Measurements from ENCODE around the gene PLSCR1. TPM values are rescaled to one million over a fixed set of nuclear protein-coding genes. Genes with fewer than 3 reads are reported as not detected.

PLSCR1 gene, protein sequence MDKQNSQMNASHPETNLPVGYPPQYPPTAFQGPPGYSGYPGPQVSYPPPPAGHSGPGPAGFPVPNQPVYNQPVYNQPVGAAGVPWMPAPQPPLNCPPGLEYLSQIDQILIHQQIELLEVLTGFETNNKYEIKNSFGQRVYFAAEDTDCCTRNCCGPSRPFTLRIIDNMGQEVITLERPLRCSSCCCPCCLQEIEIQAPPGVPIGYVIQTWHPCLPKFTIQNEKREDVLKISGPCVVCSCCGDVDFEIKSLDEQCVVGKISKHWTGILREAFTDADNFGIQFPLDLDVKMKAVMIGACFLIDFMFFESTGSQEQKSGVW
- total RNA-seq (100 to 1,000 TPM; 149 to 193 TPM), polyA plus RNA-seq (10 to 100 TPM; 52.3 to 68.5 TPM)
- long read RNA-seq, donor 1, transcript PLSCR1-214 (8 exons, 1,443 nt) = minor isoform, 5 of 249 reads
- long read RNA-seq, donor 1, transcript PLSCR1-202 (8 exons, 996 nt) = minor isoform, 34 of 249 reads
- long read RNA-seq, donor 1, transcript PLSCR1-201 (9 exons, 2,233 nt) = major isoform, 159 of 249 reads
- long read RNA-seq, donor 1, partial matches to known transcripts = 22 of 249 reads
- long read RNA-seq, donor 1, other reads (novel, unspliced or antisense) = 25 of 249 reads
- long read RNA-seq, donor 2, transcript PLSCR1-201 (9 exons, 2,233 nt) = major isoform, 30 of 58 reads
- long read RNA-seq, donor 2, transcript PLSCR1-202 (8 exons, 996 nt) = minor isoform, 9 of 58 reads
- long read RNA-seq, donor 2, partial matches to known transcripts = 7 of 58 reads
- long read RNA-seq, donor 2, other reads (novel, unspliced or antisense) = 11 of 58 reads

DNA sequence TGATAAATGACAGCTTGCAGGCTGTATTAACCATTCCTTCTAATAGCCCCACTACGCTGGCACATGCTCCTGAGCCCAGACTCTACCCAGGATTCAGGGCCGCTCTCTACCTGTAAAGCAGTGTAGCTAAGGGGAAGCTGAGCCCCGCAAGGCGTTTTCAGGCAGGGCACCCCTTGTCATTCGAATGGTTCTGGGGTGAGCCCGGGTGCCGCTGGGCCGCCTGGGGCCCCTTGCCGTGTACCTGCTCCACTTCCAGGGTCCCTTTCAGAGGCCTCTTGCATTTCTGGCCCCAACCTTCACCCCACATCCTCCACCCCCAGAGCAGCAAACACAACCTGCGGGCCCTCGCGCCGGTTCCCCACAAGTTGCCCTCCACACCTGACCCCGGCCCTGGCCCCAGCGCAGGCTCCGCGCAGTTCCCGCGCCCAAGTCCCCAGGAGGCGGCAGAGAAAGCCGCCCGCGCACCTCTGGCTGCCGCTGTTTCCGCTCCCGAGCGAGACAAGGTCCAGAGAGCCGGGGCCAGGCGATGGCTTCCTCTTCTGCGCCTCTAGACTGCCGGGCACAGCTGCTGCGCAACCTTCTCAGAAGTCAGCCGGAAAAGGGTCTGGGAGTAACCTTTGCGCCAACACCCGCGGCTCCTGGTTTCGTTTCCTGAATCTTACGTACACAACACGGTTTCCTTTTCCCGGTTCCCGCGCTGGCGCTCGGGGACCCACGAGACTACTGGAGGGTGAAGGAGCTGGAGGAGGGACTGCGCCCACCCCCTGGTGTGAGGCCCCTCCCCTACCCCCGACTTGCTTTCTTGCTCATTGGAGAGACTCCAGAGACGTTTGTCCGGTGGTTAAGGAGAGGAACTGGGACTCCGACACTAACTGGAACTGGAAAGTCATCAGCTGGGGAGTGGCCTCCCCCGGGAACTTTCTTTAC, at the start of gene PLSCR1:
TSS of gene PLSCR1 (minus strand) at position 606 of the 927 bp plus-strand sequence. CDS start 8,055 bp downstream, outside the sequence.
- ATAC-seq (ENCODE audit: low FRiP score) (peak; percentile 94), DNase-seq (peak; percentile 97 to 98)
- Histone ChIP-seq H3K4me1 (ENCODE audit: control insufficient read depth in 1 of 2, insufficient read depth in 2 of 2, low read length in 2 of 2) (no peaks in the 10 kb centered on the region), H3K9me3 (ENCODE audit: control insufficient read depth, low read length) (no peaks in the 10 kb centered on the region), H3K27me3 (ENCODE audit: control insufficient read depth in 1 of 2, insufficient read depth in 2 of 2, low read length in 1 of 2) (no peaks in the 10 kb centered on the region), H3K36me3 (ENCODE audit: control insufficient read depth in 1 of 2, insufficient read depth in 2 of 2, low read length in 1 of 2) (no peaks in the 10 kb centered on the region), H3K27ac (ENCODE audit: low read depth in 1 of 2, low read length in 2 of 2) (peak within 1 kb of the TSS; percentile 72 to 76), H3K4me3 (ENCODE audit: low read length in 2 of 2) (peak within 1 kb of the TSS; percentile 61)
- intact Hi-C loops (cut with DNase I) = no loop called here
- WGBS, 2 donors = 1% methylated on average over 48 to 51 of the region's 51 CpGs

DNA sequence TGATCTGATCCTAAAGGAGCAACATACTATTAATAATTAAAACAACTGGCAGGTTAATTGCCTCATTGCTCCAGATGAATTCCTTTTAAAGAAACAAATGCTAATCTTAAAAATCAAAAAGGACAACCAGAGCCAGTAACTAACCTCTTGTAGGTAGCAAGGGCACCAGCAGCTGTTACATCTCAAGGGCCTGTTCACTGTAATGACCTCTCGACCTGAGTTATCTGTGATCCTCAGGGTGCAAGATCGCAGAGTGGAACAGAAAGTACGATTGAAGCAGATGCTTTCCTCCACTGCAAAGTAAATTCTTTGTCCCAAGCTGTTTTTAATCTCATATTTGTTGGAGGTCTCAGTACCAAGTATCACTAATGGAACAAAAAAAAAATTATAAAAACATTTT, 49.4 kb upstream of the PLSCR1 start:
- H3K27me3 ChIP-seq (ENCODE audit: control insufficient read depth in 1 of 2, insufficient read depth in 2 of 2, low read length in 1 of 2) = no peaks in the 10 kb centered on the region
- no peak overlapping the region for H3K27ac ChIP-seq (ENCODE audit: low read depth in 1 of 2, low read length in 2 of 2)
- H3K4me3 ChIP-seq (ENCODE audit: low read length in 2 of 2) = no peak overlapping the region
- H3K36me3 ChIP-seq (ENCODE audit: control insufficient read depth in 1 of 2, insufficient read depth in 2 of 2, low read length in 1 of 2) = no peaks in the 10 kb centered on the region
- WGBS, 2 donors = 79 to 83% methylated on average over 3 of the region's 3 CpGs
- intact Hi-C loops (cut with DNase I) = no loop called here
- ATAC-seq (ENCODE audit: low FRiP score) (no peak), DNase-seq (no peak)
- H3K9me3 ChIP-seq (ENCODE audit: control insufficient read depth, low read length) = no peaks in the 10 kb centered on the region
- H3K4me1 ChIP-seq (ENCODE audit: control insufficient read depth in 1 of 2, insufficient read depth in 2 of 2, low read length in 2 of 2) = no peaks in the 10 kb centered on the region

DNA sequence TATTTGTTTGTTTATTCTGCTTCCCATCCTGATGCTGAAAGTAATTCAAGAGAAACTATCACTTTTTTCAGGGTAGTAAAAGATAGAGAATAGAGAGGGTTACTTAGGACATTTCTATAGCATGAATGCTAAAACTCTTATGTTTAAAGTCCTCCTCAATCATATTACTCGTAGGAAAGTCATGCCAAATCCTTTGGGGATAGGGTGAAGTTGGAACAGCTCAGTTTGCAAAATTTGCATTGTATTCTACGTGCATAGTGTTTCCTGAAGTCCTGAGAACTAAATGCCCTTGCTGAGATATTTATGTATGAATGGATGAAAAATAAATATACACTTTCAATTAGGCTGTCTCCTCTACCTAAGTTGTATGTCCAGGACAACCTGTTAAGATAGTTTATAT, 46.1 kb upstream of the PLSCR1 start:
- Histone ChIP-seq H3K4me1 (ENCODE audit: control insufficient read depth in 1 of 2, insufficient read depth in 2 of 2, low read length in 2 of 2) (no peaks in the 10 kb centered on the region), H3K9me3 (ENCODE audit: control insufficient read depth, low read length) (no peaks in the 10 kb centered on the region), H3K27me3 (ENCODE audit: control insufficient read depth in 1 of 2, insufficient read depth in 2 of 2, low read length in 1 of 2) (no peaks in the 10 kb centered on the region), H3K27ac (ENCODE audit: low read depth in 1 of 2, low read length in 2 of 2) (no peak overlapping the region), H3K36me3 (ENCODE audit: control insufficient read depth in 1 of 2, insufficient read depth in 2 of 2, low read length in 1 of 2) (no peaks in the 10 kb centered on the region), H3K4me3 (ENCODE audit: low read length in 2 of 2) (no peak overlapping the region)
- WGBS, 2 donors = 49% methylated on average over 2 of the region's 2 CpGs
- DNase-seq (no peak), ATAC-seq (ENCODE audit: low FRiP score) (no peak)
- intact Hi-C loops (cut with DNase I) = no loop called here

DNA sequence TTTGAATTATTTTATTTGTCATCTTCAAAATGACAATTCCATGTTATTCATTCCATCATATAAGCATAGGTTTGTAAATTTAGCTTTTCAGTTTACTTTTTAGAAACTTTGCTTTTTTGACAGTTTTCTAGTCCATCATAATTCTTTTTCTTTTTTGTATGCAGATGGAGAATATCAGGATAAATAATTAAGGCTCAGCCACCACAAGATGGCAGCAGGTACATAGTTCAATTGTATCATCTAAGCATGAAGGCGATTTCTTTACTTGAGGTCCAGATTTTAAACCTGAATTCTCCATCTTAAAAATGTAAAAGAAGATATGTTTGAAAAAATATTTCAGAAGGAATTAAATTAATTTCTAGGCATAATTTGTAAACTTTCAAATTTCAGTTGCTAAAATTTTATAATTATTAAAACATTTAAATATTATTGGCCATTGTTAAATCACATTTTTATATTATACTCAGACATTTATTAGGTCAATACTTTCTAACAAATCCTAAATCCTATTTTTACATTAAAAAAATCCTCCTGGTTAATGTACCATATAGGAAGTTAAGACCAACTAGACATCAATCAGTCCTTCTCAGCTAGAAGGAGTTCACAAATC, 45.6 kb upstream of the PLSCR1 start:
- Histone ChIP-seq H3K9me3 (ENCODE audit: control insufficient read depth, low read length) (no peaks in the 10 kb centered on the region), H3K27me3 (ENCODE audit: control insufficient read depth in 1 of 2, insufficient read depth in 2 of 2, low read length in 1 of 2) (no peaks in the 10 kb centered on the region), H3K4me3 (ENCODE audit: low read length in 2 of 2) (no peak overlapping the region), H3K27ac (ENCODE audit: low read depth in 1 of 2, low read length in 2 of 2) (no peak overlapping the region), H3K36me3 (ENCODE audit: control insufficient read depth in 1 of 2, insufficient read depth in 2 of 2, low read length in 1 of 2) (no peaks in the 10 kb centered on the region), H3K4me1 (ENCODE audit: control insufficient read depth in 1 of 2, insufficient read depth in 2 of 2, low read length in 2 of 2) (no peaks in the 10 kb centered on the region)
- 3 to 11% methylated on average over 1 of the region's 1 CpG for WGBS, 2 donors
- DNase-seq (no peak), ATAC-seq (ENCODE audit: low FRiP score) (no peak)
- intact Hi-C loops (cut with DNase I) = no loop called here

DNA sequence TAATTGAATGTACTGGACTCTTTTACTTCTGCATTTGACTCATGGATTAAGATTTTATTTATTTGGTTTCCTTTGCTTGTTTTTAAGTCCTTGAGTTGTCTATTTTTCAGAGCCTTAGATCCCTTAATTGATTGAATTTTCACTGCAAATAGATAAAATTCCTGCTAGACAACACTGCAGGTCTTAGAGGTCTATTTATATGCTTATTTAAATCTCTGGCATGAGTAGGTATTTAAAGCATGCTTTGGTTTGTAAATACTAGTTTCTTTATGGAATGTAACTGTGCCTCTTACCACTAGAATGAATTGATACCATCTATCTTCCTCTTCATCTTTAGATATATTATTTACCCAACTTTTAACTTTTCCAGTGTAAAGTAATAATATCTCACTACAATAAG, 40.7 kb upstream of the PLSCR1 start:
- Histone ChIP-seq H3K27ac (ENCODE audit: low read depth in 1 of 2, low read length in 2 of 2) (no peak overlapping the region), H3K4me3 (ENCODE audit: low read length in 2 of 2) (no peak overlapping the region), H3K4me1 (ENCODE audit: control insufficient read depth in 1 of 2, insufficient read depth in 2 of 2, low read length in 2 of 2) (no peaks in the 10 kb centered on the region), H3K36me3 (ENCODE audit: control insufficient read depth in 1 of 2, insufficient read depth in 2 of 2, low read length in 1 of 2) (no peaks in the 10 kb centered on the region), H3K9me3 (ENCODE audit: control insufficient read depth, low read length) (peaks cover 4% of the 10 kb centered on the region), H3K27me3 (ENCODE audit: control insufficient read depth in 1 of 2, insufficient read depth in 2 of 2, low read length in 1 of 2) (no peaks in the 10 kb centered on the region)
- intact Hi-C loops (cut with DNase I) = no loop called here
- ATAC-seq (ENCODE audit: low FRiP score) (no peak), DNase-seq (no peak)

DNA sequence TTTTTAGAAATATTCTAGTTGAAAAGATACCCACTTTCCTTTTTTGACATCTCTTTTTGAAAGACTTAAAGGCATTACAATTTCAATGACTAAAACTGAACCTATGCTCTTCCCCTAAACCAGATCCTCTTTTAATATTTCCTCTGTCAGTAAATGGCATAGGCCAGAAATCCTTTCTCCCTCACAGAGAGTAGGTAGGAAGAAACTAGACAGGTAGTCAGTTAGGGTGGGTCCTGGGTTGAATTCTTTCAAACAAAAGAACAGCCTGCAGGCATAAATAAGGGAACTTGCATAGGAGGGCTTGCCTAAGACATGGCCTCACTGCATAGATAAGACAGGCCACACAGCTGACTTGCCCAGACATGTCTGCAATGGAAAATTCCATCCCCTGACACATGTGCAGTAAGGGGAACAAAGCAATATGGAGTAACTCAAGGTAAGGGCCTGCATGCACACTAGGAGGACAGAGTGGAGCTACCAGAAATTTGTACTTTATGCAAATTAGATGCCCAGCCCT, 37.6 kb upstream of the PLSCR1 start:
- Histone ChIP-seq H3K9me3 (ENCODE audit: control insufficient read depth, low read length) (peaks cover 4% of the 10 kb centered on the region), H3K4me1 (ENCODE audit: control insufficient read depth in 1 of 2, insufficient read depth in 2 of 2, low read length in 2 of 2) (no peaks in the 10 kb centered on the region), H3K27ac (ENCODE audit: low read depth in 1 of 2, low read length in 2 of 2) (no peak overlapping the region), H3K27me3 (ENCODE audit: control insufficient read depth in 1 of 2, insufficient read depth in 2 of 2, low read length in 1 of 2) (no peaks in the 10 kb centered on the region), H3K36me3 (ENCODE audit: control insufficient read depth in 1 of 2, insufficient read depth in 2 of 2, low read length in 1 of 2) (no peaks in the 10 kb centered on the region), H3K4me3 (ENCODE audit: low read length in 2 of 2) (no peak overlapping the region)
- intact Hi-C loops (cut with DNase I) = no loop called here
- DNase-seq (no peak), ATAC-seq (ENCODE audit: low FRiP score) (no peak)

DNA sequence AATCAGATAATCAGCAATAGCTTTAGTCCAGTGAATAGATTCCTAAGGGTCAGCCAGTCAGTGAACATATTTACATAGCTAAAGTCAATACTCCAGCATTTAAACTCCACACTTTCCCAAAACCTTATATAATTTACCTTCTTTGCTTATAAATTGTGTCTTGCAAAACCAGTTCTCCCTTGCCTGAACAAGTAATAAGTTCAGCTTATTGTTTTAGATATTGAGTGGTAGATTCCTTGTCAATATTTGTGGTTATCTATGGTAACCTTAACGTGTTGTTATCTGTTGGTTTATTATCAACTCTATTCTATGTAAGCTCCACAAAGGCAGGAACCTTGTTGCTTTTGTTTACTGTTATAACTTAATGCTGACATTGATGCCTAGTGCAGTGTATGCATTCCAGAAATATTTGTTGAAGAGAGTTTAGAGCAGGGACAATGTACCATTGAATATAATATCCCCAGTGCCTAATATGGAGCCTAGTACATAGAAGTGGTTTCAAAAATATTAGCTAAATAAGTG, 36.7 kb upstream of the PLSCR1 start:
- Histone ChIP-seq H3K36me3 (ENCODE audit: control insufficient read depth in 1 of 2, insufficient read depth in 2 of 2, low read length in 1 of 2) (no peaks in the 10 kb centered on the region), H3K27ac (ENCODE audit: low read depth in 1 of 2, low read length in 2 of 2) (no peak overlapping the region), H3K4me1 (ENCODE audit: control insufficient read depth in 1 of 2, insufficient read depth in 2 of 2, low read length in 2 of 2) (no peaks in the 10 kb centered on the region), H3K4me3 (ENCODE audit: low read length in 2 of 2) (no peak overlapping the region), H3K9me3 (ENCODE audit: control insufficient read depth, low read length) (peaks cover 4% of the 10 kb centered on the region), H3K27me3 (ENCODE audit: control insufficient read depth in 1 of 2, insufficient read depth in 2 of 2, low read length in 1 of 2) (no peaks in the 10 kb centered on the region)
- intact Hi-C loops (cut with DNase I) = no loop called here
- ATAC-seq (ENCODE audit: low FRiP score) (no peak), DNase-seq (no peak)
- 79% methylated on average over 1 of the region's 1 CpG for WGBS, 2 donors

DNA sequence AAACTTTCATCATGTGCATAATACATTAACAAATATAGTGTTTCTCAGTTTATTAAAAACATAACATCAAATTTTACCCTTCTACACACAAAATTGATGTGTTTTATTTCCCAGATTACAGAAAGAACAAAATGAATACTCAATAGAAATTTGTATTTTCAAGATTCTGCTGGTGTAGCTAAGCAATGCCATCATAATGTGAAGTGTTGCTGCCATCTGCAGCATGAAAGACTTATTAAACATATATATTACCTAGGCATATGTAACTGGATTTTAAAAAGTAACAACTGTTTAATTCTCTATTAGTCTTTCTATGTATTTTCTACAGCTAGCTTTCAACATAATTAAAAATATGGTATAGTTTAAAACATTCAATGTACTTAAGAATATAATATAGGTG, 33.3 kb upstream of the PLSCR1 start:
- Histone ChIP-seq H3K27me3 (ENCODE audit: control insufficient read depth in 1 of 2, insufficient read depth in 2 of 2, low read length in 1 of 2) (no peaks in the 10 kb centered on the region), H3K9me3 (ENCODE audit: control insufficient read depth, low read length) (peaks cover 2% of the 10 kb centered on the region), H3K4me1 (ENCODE audit: control insufficient read depth in 1 of 2, insufficient read depth in 2 of 2, low read length in 2 of 2) (no peaks in the 10 kb centered on the region), H3K27ac (ENCODE audit: low read depth in 1 of 2, low read length in 2 of 2) (no peak overlapping the region), H3K4me3 (ENCODE audit: low read length in 2 of 2) (no peak overlapping the region), H3K36me3 (ENCODE audit: control insufficient read depth in 1 of 2, insufficient read depth in 2 of 2, low read length in 1 of 2) (no peaks in the 10 kb centered on the region)
- DNase-seq = no peak
- no peak for ATAC-seq (ENCODE audit: low FRiP score)
- intact Hi-C loops (cut with DNase I) = loop anchor here (10.0 kb wide), 2 partner anchors 243 to 373 kb away; no protein-coding TSS in a partner anchor
